ENCODE data around the gene POLD3. TPM values are rescaled to one million over a fixed set of nuclear protein-coding genes. Genes with fewer than 3 reads are reported as not detected.
"Not testable (repeated sequence)": the region's sequence is repeated elsewhere in the genome, so short reads cannot be mapped to it uniquely, and the experiment has no call there.

The POLD3 gene
- total RNA-seq, 2 experiments from 2014 or later: 45.4 to 50.4 TPM

DNA sequence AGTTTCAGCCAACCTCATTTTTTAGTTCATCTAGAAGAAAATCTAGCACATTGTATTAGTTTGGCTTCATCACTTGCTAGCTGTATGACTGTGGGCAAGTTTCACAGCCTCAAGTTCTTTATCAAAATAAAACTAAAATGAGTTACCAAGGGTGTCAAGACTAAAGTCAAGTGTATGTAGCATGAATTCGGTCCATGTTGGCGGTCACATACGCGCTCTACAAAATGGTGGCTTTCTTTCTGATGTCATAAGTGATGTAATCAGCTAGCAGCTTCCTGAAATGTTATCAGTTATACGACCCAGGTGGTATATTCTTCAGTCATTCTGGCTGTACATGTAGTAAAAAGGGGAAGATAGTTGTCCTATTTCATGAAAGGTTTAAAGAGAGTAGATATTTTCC is 50.5 kb downstream of the POLD3 start:
- Mint-ChIP-seq H3K4me3 (no peak overlapping the region), H3K9me3 (ENCODE audit: insufficient read depth) (no peaks in the 10 kb centered on the region), H3K36me3 (ENCODE audit: low read depth) (peaks cover 54% of the 10 kb centered on the region), H3K4me1 (ENCODE audit: low read depth) (no peaks in the 10 kb centered on the region), H3K27me3 (ENCODE audit: low read depth) (no peaks in the 10 kb centered on the region), H3K27ac (no peak overlapping the region)
- no peak for DNase-seq
- ChIA-PET POLR2A (no interaction called here), CTCF (no interaction called here)
- no peak for ATAC-seq

DNA sequence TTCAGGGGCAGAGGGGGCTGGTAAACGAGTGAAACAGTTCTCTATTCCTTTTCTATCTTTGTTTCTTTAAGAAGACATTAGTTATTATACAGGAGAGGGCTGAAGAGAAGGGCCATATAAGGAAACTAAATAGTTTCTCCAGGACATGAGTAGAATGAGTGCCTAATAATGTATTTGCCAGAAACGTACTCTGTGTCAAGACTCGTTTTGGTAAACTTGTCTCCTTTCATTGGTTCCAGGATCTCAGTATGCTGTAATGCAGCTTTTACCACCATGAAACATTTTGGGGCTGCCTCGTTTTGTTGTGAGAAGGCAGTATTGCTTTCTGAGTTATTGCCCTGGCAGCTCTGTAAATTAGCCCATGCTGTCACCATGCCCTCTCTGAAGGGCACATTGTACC is 51.7 kb downstream of the POLD3 start:
- Mint-ChIP-seq H3K27ac (no peak overlapping the region), H3K27me3 (ENCODE audit: low read depth) (no peaks in the 10 kb centered on the region), H3K4me1 (ENCODE audit: low read depth) (no peaks in the 10 kb centered on the region), H3K36me3 (ENCODE audit: low read depth) (peaks cover 52% of the 10 kb centered on the region), H3K4me3 (no peak overlapping the region), H3K9me3 (ENCODE audit: insufficient read depth) (no peaks in the 10 kb centered on the region)
- ATAC-seq (no peak), DNase-seq (no peak)
- POLR2A ChIA-PET: no interaction called here
- CTCF ChIA-PET: interaction anchor here (0.6 kb wide), 1 partner anchor 596 kb away, joined by 3 read pairs; no protein-coding TSS in a partner anchor

DNA sequence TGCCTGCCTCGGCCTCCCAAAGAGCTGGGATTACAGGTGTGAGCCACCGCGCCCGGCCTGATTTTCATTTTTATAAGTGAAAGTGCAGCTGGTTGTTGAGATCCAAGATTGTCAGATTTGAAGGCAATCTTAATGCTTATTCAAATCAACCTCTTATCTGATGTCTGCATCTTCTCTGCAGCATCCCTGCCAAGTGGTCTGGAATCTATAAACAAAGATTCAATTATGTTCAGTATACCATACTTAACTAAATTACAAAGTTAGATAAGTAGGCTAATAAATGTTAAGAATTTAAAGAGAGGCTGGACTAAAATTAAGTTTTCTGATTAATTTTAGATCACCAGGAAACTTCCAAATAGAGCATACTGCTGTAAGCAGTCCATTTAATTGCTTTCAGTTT is 53.8 kb downstream of the POLD3 start:
- ChIA-PET CTCF (no interaction called here), POLR2A (no interaction called here)
- Mint-ChIP-seq H3K4me3 (no peak overlapping the region), H3K27me3 (ENCODE audit: low read depth) (no peaks in the 10 kb centered on the region), H3K27ac (no peak overlapping the region), H3K4me1 (ENCODE audit: low read depth) (no peaks in the 10 kb centered on the region), H3K9me3 (ENCODE audit: insufficient read depth) (no peaks in the 10 kb centered on the region), H3K36me3 (ENCODE audit: low read depth) (peaks cover 53% of the 10 kb centered on the region)
- DNase-seq: peak; percentile 5
- no peak for ATAC-seq

DNA sequence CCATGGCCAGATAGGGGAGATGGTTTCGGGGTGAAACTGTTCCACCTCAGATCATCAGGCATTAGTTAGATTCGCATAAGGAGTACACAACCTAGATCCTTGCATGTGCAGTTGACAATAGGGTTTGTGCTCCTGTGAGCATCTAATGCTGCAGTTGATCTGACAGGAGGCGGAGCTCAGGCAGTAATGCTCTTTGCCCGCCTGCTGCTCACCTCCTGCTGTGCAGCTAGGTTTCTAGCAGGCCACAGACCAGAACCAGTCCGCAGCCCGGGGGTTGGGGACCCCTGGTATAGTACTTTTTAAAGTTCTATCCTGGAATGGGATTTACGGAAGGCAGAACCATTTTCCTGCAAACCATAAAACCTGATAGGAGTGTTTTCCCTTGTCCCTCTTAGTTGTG is 54.6 kb downstream of the POLD3 start:
- H3K36me3 Mint-ChIP-seq (ENCODE audit: low read depth): peaks cover 52% of the 10 kb centered on the region
- H3K9me3 Mint-ChIP-seq (ENCODE audit: insufficient read depth): no peaks in the 10 kb centered on the region
- CTCF ChIA-PET: no interaction called here
- no peak overlapping the region for H3K4me3 Mint-ChIP-seq
- no peak overlapping the region for H3K27ac Mint-ChIP-seq
- POLR2A ChIA-PET: no interaction called here
- peak; percentile 8 for DNase-seq
- no peaks in the 10 kb centered on the region for H3K4me1 Mint-ChIP-seq (ENCODE audit: low read depth)
- no peak for ATAC-seq
- H3K27me3 Mint-ChIP-seq (ENCODE audit: low read depth): no peaks in the 10 kb centered on the region

DNA sequence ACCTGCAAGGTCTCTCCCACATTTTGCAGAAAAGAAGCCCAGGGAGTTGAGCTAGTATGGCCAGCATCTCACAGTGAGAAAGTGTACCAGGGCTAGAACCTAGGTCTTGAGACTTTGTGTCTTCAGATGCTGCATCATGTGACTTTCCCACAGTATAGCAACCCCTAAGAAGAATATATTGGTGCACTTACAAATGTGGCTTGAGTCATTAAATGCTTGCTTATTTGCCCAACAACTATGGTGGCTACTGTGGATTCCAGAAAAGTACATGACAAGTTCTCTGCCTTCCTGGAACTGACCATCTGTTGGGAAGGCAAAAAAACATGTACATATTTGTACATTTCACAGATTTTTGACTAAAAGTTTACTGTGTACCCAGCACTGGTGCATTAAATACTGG is 55.0 kb downstream of the POLD3 start:
- DNase-seq: peak; percentile 2
- CTCF ChIA-PET: no interaction called here
- no peak overlapping the region for H3K27ac Mint-ChIP-seq
- H3K9me3 Mint-ChIP-seq (ENCODE audit: insufficient read depth): no peaks in the 10 kb centered on the region
- POLR2A ChIA-PET: no interaction called here
- no peak overlapping the region for H3K4me3 Mint-ChIP-seq
- ATAC-seq: no peak
- H3K4me1 Mint-ChIP-seq (ENCODE audit: low read depth): no peaks in the 10 kb centered on the region
- no peaks in the 10 kb centered on the region for H3K27me3 Mint-ChIP-seq (ENCODE audit: low read depth)
- peaks cover 53% of the 10 kb centered on the region for H3K36me3 Mint-ChIP-seq (ENCODE audit: low read depth)

DNA sequence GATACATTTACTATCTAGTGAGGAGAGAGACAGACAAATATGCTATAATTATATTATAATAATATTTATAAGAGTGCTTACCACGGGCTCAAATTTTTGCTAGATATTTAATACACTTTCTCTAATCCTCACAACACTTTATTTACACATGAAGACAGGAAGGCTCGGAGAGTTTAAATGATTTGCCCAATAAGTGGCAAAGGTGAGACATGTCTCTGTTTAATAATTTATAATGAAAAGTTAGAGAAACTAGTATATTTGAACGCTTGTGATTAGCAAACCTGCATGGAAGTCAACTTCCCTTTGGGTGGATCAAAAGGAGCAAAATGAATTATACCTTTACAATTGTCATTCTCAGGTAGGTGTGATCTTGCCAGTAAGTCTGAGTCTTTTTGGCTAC is 55.4 kb downstream of the POLD3 start:
- peak; percentile 1 for DNase-seq
- Mint-ChIP-seq H3K4me3 (no peak overlapping the region), H3K9me3 (ENCODE audit: insufficient read depth) (no peaks in the 10 kb centered on the region), H3K27me3 (ENCODE audit: low read depth) (no peaks in the 10 kb centered on the region), H3K27ac (no peak overlapping the region), H3K4me1 (ENCODE audit: low read depth) (no peaks in the 10 kb centered on the region), H3K36me3 (ENCODE audit: low read depth) (peaks cover 52% of the 10 kb centered on the region)
- ATAC-seq: no peak
- CTCF ChIA-PET: no interaction called here
- POLR2A ChIA-PET: no interaction called here

DNA sequence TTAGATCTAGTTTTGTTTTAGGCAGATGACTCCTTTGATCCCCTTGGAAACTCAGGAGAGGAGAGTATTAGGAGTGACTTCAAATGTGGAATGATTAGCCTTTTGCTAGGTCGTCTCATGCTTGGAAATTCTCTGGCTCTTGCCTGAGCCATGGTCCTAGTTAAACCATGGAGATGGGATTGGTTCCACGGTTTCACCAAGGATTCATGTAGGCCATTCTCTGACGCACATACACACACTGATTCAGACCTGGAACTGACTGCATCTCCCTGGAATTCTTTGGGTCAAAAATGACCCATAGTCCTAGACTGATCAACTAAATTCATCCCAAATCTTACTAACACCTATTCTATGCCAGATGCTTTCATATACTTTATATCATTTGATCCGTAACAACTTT is 56.5 kb downstream of the POLD3 start:
- no peak for ATAC-seq
- Mint-ChIP-seq H3K4me3 (no peak overlapping the region), H3K27ac (no peak overlapping the region), H3K9me3 (ENCODE audit: insufficient read depth) (no peaks in the 10 kb centered on the region), H3K27me3 (ENCODE audit: low read depth) (no peaks in the 10 kb centered on the region), H3K4me1 (ENCODE audit: low read depth) (no peaks in the 10 kb centered on the region), H3K36me3 (ENCODE audit: low read depth) (peaks cover 53% of the 10 kb centered on the region)
- peak; percentile 1 for DNase-seq
- POLR2A ChIA-PET: no interaction called here
- CTCF ChIA-PET: no interaction called here

DNA sequence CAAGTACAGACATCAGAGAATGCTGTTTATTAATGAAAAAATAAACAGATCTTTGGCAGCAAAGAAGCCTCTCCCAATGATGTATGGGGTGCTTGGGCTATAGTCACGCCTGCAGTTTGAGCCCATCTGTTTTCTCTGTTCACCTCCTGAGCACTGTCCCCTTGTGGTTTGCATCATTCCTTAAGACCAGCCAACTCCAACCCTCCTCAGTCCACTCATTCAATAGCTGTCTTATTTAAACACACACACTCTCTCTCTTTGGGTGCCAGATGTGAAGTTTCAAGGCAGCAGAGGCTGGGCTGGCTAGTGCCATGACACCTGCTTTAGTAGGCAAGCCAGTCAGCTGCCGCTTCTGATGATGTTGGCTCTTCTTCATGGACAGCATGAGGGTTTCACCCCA is 58.1 kb downstream of the POLD3 start:
- Mint-ChIP-seq H3K36me3 (ENCODE audit: low read depth) (peaks cover 54% of the 10 kb centered on the region), H3K27me3 (ENCODE audit: low read depth) (no peaks in the 10 kb centered on the region), H3K9me3 (ENCODE audit: insufficient read depth) (no peaks in the 10 kb centered on the region), H3K4me3 (no peak overlapping the region), H3K27ac (no peak overlapping the region), H3K4me1 (ENCODE audit: low read depth) (no peaks in the 10 kb centered on the region)
- ATAC-seq (no peak), DNase-seq (peak; percentile 1)
- CTCF ChIA-PET: no interaction called here
- POLR2A ChIA-PET: no interaction called here

DNA sequence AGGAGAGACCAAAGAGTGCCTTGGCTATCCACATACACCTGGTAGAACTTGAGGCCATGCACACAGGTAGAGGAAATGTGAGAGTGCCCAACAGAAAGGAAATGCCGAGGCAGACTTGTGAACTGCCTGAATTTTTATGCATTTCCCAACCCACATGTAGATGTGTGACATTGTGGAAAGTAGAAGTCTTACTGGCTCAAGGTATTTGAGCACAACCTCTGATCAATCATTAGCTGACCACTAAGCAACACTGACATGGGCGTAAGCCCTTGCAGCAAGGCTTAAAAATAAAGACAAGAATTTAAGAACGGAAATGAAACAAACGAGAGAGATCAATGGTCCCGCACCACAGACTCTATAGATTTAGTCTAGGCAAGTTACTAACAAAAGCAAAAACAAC is 62.6 kb downstream of the POLD3 start:
- Mint-ChIP-seq H3K27ac (no peak overlapping the region), H3K36me3 (ENCODE audit: low read depth) (peaks cover 67% of the 10 kb centered on the region), H3K27me3 (ENCODE audit: low read depth) (no peaks in the 10 kb centered on the region), H3K4me1 (ENCODE audit: low read depth) (no peaks in the 10 kb centered on the region), H3K9me3 (ENCODE audit: insufficient read depth) (peaks cover 10% of the 10 kb centered on the region), H3K4me3 (no peak overlapping the region)
- ChIA-PET CTCF (interaction anchor here (1.3 kb wide), 1 partner anchor 47 kb away, joined by 5 read pairs; no protein-coding TSS in a partner anchor), POLR2A (no interaction called here)
- no peak for DNase-seq
- ATAC-seq: no peak

DNA sequence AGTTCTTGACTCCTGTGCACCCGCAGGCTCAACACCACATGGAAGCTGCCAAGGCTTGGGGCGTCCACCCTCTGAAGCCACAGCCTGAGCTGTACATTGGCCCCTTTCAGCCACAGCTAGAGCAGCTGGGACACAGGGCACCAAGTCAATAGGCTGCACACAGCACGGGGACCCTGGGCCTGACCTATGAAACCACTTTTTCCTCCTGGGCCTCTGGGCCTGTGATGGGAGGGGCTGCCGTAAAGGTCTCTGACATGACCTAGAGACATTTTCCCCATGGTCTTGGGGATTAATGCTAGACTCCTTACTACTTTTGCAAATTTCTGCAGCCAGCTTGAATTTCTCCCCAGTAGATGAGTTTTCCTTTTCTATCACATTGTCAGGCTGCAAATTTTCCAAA is 66.7 kb downstream of the POLD3 start:
- POLR2A ChIA-PET; ATAC-seq; DNase-seq; H3K4me3 Mint-ChIP-seq; H3K4me1 Mint-ChIP-seq (ENCODE audit: low read depth); H3K27me3 Mint-ChIP-seq (ENCODE audit: low read depth); H3K27ac Mint-ChIP-seq; CTCF ChIA-PET: not testable (repeated sequence)
- Mint-ChIP-seq H3K9me3 (ENCODE audit: insufficient read depth) (peaks cover 10% of the 10 kb centered on the region), H3K36me3 (ENCODE audit: low read depth) (peaks cover 41% of the 10 kb centered on the region)

DNA sequence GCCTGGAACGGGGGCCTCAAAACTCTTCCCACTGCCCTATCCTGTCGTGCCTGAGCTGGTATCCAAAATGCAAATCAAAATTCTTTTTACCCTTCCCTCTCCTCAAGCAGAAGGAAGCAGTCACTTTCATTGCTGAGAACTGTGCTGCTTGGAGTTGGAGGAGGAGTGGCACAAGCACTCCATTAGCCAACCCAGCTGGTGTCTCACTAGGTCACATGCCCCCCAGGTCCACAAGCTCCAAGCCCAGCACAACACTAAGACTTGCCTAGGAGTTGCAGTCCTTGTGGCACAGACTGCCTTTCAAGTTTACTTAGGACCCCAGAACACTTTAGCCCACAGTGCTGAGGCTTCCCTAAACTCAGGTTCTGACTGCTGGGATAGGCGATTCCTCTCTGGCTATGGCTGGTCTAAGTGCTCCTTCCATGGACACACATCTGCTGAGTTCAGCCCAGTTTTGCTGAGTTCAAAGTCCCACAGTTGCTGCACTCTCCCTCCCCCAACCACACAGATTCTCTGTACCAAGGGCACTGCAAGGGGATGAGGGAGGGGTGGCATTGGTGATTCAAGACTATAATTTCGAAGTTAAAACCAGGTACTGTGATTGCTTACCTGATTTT is 70.2 kb downstream of the POLD3 start:
- no peaks in the 10 kb centered on the region for H3K27me3 Mint-ChIP-seq (ENCODE audit: low read depth)

DNA sequence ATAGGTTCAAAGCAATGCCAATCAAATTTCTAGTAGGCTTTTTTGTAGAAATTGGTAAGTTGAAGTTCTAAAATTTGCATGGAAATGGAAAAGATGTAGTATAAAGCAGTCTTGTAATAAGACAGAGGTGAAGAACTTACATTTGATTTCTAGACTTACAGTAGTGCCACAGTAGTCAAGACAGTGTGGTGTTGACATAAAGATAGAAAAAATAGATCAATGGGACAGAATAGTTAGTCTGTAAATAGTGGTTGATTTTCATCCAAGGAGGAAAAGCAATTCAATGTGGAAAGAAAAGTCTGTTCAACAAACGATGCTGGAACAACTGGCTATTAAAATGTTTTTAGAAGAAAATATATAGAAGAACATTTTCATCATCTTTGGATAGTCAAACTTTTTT is 70.9 kb downstream of the POLD3 start:
- ChIA-PET CTCF (no interaction called here), POLR2A (no interaction called here)
- Mint-ChIP-seq H3K4me1 (ENCODE audit: low read depth) (no peaks in the 10 kb centered on the region), H3K27ac (no peak overlapping the region), H3K27me3 (ENCODE audit: low read depth) (no peaks in the 10 kb centered on the region), H3K9me3 (ENCODE audit: insufficient read depth) (peaks cover 6% of the 10 kb centered on the region), H3K36me3 (ENCODE audit: low read depth) (peaks cover 24% of the 10 kb centered on the region), H3K4me3 (no peak overlapping the region)
- no peak for DNase-seq
- ATAC-seq: no peak

More for the DNA sequence above, 70.2 kb downstream of the POLD3 start:
- no peak overlapping the region for H3K27ac Mint-ChIP-seq
- peaks cover 30% of the 10 kb centered on the region for H3K36me3 Mint-ChIP-seq (ENCODE audit: low read depth)
- peaks cover 10% of the 10 kb centered on the region for H3K9me3 Mint-ChIP-seq (ENCODE audit: insufficient read depth)
- no peaks in the 10 kb centered on the region for H3K4me1 Mint-ChIP-seq (ENCODE audit: low read depth)
- H3K4me3 Mint-ChIP-seq: no peak overlapping the region
- DNase-seq: no peak
- ChIA-PET CTCF (no interaction called here), POLR2A (no interaction called here)
- no peak for ATAC-seq

All from activated CD8-positive, alpha-beta T cell treated with anti-CD3 and anti-CD28 coated beads, Interleukin-2, amount 10 ng/mL, durations not matched to agents 7 days and 5 days (primary cell).